ENCODE measurements around the gene PRDX3.

DNA sequence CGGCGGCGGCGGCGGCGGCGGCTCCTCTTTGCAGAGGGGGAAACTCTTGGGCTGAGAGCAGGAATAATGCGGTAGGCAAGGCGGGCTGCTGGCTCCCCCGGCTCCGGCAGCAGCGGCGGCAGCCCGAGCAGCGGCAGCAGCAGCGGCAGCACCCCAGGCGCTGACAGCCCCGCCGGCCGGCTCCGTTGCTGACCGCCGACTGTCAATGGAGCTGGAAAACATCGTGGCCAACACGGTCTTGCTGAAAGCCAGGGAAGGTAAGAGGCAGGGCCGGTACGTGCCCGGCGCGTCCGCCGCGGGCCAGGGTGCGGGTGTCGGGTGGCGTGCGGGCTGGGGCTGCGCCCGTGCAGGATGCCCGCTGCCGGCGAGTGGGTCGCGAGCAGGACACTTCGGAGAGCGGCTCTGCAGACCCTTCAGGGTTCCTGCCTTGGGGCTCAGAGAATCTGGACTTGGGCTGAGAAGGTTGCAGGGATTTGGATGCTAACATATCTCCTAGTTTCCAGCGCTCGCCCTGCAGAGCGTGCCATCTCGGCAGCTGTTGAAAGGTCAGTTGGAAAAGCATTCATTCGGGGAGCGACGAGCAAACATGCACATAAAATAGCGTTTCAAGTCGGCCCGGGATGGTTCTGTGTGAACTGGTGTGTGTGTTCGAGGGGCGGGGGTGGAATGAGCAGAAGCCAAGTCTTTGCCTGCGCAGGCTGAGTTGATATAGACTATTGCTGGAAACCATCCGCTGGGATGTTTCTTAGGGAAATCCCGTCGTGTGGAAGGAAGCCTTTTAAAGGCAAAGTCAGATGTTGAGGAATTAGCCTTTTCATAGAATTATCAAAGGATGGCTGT is 29.3 kb upstream of the PRDX3 start:
- TF ChIP-seq CTCF (IDR thresholded peaks at IDR 0.05): no peak
- TF ChIP-seq POLR2AphosphoS5 (IDR thresholded peaks at IDR 0.05): no peak
- TF ChIP-seq POLR2A (IDR thresholded peaks at IDR 0.05): no peak
